Parathyroid adenoma (tissue), 2 donors: ENCODE data around the gene EML6.

ENCODE experiments used
- H2AFZ ChIP-seq: fragments of 300-600 bp; sonication (generic); one replicate; pipeline ENCODE4 v1.7.0; 2017; ENCODE audit warnings: antibody characterized with exemption, mild to moderate bottlenecking
- H3K27ac ChIP-seq: fragments of 300-600 bp; sonication (generic); one replicate; pipeline ENCODE4 v1.7.0; 2017
- H3K27me3 ChIP-seq: fragments of 300-600 bp; sonication (generic); one replicate; pipeline ENCODE4 v1.7.0; 2017; ENCODE audit warnings: low read length; ENCODE audit not compliant: control insufficient read depth, insufficient read depth
- H3K36me3 ChIP-seq: fragments of 300-600 bp; sonication (generic); one replicate; pipeline ENCODE4 v1.7.0; 2017; ENCODE audit warnings: low read length; ENCODE audit not compliant: control insufficient read depth, insufficient read depth
- H3K4me1 ChIP-seq: fragments of 300-600 bp; sonication (generic); one replicate; pipeline ENCODE4 v1.7.0; 2017; ENCODE audit warnings: control low read depth
- H3K4me2 ChIP-seq: fragments of 300-600 bp; sonication (generic); one replicate; pipeline ENCODE4 v1.7.0; 2017; ENCODE audit warnings: low read length
- H3K4me3 ChIP-seq: fragments of 300-600 bp; sonication (generic); one replicate; pipeline ENCODE4 v1.7.0; 2017; ENCODE audit warnings: low read depth, low read length
- H3K79me2 ChIP-seq: fragments of 300-600 bp; sonication (generic); one replicate; pipeline ENCODE4 v1.7.0; 2017; ENCODE audit warnings: control low read depth
- H3K9ac ChIP-seq: fragments of 300-600 bp; sonication (generic); one replicate; pipeline ENCODE4 v1.7.0; 2017; ENCODE audit warnings: mild to moderate bottlenecking
- H3K9me3 ChIP-seq: fragments of 300-600 bp; sonication (generic); one replicate; pipeline ENCODE4 v1.7.0; 2017; ENCODE audit warnings: low read length; ENCODE audit not compliant: control insufficient read depth
- CTCF ChIP-seq: fragments of 300-600 bp; sonication (generic); IDR thresholded peaks from one replicate; pipeline ENCODE4 v1.7.0; 2017; ENCODE audit warnings: antibody characterized with exemption, mild to moderate bottlenecking
- donor health status: primary hyperparathyroidism.

The EML6 gene

GRCh38 chr2:54803783-54804751 lies 80.6 kb downstream of the EML6 start:
- H3K36me3 ChIP-seq = no peaks in the 10 kb centered on the region
- H3K9me3 ChIP-seq = no peaks in the 10 kb centered on the region
- H3K27me3 ChIP-seq = no peaks in the 10 kb centered on the region
- H3K4me3 ChIP-seq = no peak overlapping the region
- H3K27ac ChIP-seq = no peak overlapping the region
- no peaks in the 10 kb centered on the region for H3K79me2 ChIP-seq
- TF ChIP-seq CTCF = no peak
- H3K9ac ChIP-seq = no peak overlapping the region
- no peak overlapping the region for H3K4me2 ChIP-seq
- no peak overlapping the region for H2AFZ ChIP-seq
- peaks cover 7% of the 10 kb centered on the region for H3K4me1 ChIP-seq

- Histone ChIP-seq H3K9me3 (no peaks in the 10 kb centered on the region), H3K27me3 (no peaks in the 10 kb centered on the region), H3K4me3 (no peak overlapping the region), H3K36me3 (no peaks in the 10 kb centered on the region), H3K4me2 (no peak overlapping the region), H2AFZ (no peak overlapping the region), H3K27ac (no peak overlapping the region), H3K4me1 (peaks cover 7% of the 10 kb centered on the region), H3K9ac (no peak overlapping the region), H3K79me2 (no peaks in the 10 kb centered on the region)
- no peak for TF ChIP-seq CTCF
These were observed 81.8 kb downstream of the EML6 start for GRCh38 chr2:54805255-54805654.

- TF ChIP-seq CTCF = no peak
These were observed 83.5 kb downstream of the EML6 start for GRCh38 chr2:54806975-54807374.

GRCh38 chr2:54808661-54809060 lies 85.2 kb downstream of the EML6 start:
- Histone ChIP-seq H3K36me3 (no peaks in the 10 kb centered on the region), H3K79me2 (no peaks in the 10 kb centered on the region), H3K4me2 (no peak overlapping the region), H3K27ac (no peak overlapping the region), H3K27me3 (no peaks in the 10 kb centered on the region), H2AFZ (no peak overlapping the region), H3K4me1 (peaks cover 7% of the 10 kb centered on the region), H3K9me3 (no peaks in the 10 kb centered on the region), H3K4me3 (no peak overlapping the region), H3K9ac (no peak overlapping the region)
- TF ChIP-seq CTCF = no peak

More at GRCh38 chr2:54806975-54807374, 83.5 kb downstream of the EML6 start:
- Histone ChIP-seq H3K4me1 (peaks cover 7% of the 10 kb centered on the region), H3K27me3 (no peaks in the 10 kb centered on the region), H3K9ac (no peak overlapping the region), H3K4me2 (no peak overlapping the region), H3K27ac (no peak overlapping the region), H3K9me3 (no peaks in the 10 kb centered on the region), H2AFZ (no peak overlapping the region), H3K79me2 (no peaks in the 10 kb centered on the region), H3K36me3 (no peaks in the 10 kb centered on the region), H3K4me3 (no peak overlapping the region)
